Motor neuron (in vitro differentiated cells): Measurements from ENCODE around the gene HMGN1. TPM values are rescaled to one million over a fixed set of nuclear protein-coding genes. Genes with fewer than 3 reads are reported as not detected.

Experiments used
- ATAC-seq, 8 experiments: fragments of 200-7000 bp; cut with Tn5 transposase; replicated peaks in 6 of 8; 2 replicates each; pipeline ENCODE4 v1.8.0; 2021; ENCODE audit warnings: mild to moderate bottlenecking in 8 of 8, moderate library complexity in 8 of 8
- H3K27ac ChIP-seq, 2 donors: fragments of 250-450 bp; sonication (Bioruptor Pico); 2 replicates each; pipeline ENCODE4 v1.9.0; 2021; ENCODE audit warnings: antibody characterized with exemption in 2 of 2, mild to moderate bottlenecking in 2 of 2, moderate library complexity in 1 of 2
- H3K4me1 ChIP-seq, 2 donors: fragments of 250-450 bp; sonication (Bioruptor Pico); replicated peaks in 1 of 2; 2 replicates each; pipeline ENCODE4 v1.6.1; 2021; ENCODE audit warnings: antibody characterized with exemption in 2 of 2, mild to moderate bottlenecking in 2 of 2, moderate library complexity in 1 of 2
- H3K4me3 ChIP-seq, 5 donors: fragments of 250-450 bp; sonication (Bioruptor Pico); 2 replicates each; pipeline ENCODE4 v1.9.0; 2021; ENCODE audit warnings: antibody characterized with exemption in 5 of 5, mild to moderate bottlenecking in 5 of 5, moderate library complexity in 4 of 5
- WGBS, 10 experiments: fragments of 450-650 bp; shearing (Covaris generic); methylation state at CpG; one replicate each; pipeline ENCODE4 v1.0.0; 2022; 5-methylcytosine and 5-hydroxymethylcytosine counted together
- in situ Hi-C, 9 experiments: fragments of 400-800 bp; cut with MboI; loops; one replicate each; pipeline ENCODE4 v1.15.0; 2021; ENCODE audit warnings: low sequenced_read_pairs in 9 of 9, low pct_unique_long_range_greater_than_20kb in 2 of 9; ENCODE audit not compliant: unreplicated experiment in 9 of 9
- total RNA-seq, 8 experiments: library from RNA; unstranded; fragments of 300-600 nt; gene quantifications; 2 replicates each; pipeline versions ENCODE4 v1.2.3 to v1.2.4, GENCODE V29; 2022

HMGN1 gene
- total RNA-seq, 8 experiments from 2014 or later = 194 to 280 (median 239) TPM

GRCh38 chr21:39317134-39318090 is 31.5 kb downstream of the HMGN1 start:
- ATAC-seq = no peak
- no peak overlapping the region for H3K27ac ChIP-seq
- H3K4me3 ChIP-seq = no peak overlapping the region
- 29 to 97% (median 75%) methylated on average over 1 to 9 of the region's 11 CpGs for WGBS, 10 experiments
- in situ Hi-C loops = no loop called here
- H3K4me1 ChIP-seq = peaks cover 5 to 6% of the 10 kb centered on the region in 2 donors

DNA sequence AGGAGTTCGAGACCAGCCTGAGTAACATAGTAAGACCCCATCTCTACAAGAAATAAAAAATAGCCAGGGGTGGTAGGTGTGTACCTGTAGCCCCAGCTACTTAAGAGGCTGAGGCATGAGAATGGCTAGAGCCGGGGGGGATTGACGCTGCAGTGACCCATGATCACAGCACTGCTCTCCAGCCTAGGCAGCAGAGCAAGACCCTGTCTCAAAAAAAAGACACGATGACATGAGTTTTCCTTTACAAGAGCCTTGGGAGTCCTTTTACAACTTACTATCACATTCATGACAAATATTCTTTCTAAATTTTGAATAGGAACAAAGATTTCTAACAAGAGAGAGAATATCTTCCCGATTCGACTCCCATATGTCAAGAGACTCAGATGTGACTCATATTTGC is 32.2 kb downstream of the HMGN1 start:
- in situ Hi-C loops = no loop called here
- 75 to 100% (median 89%) methylated on average over 1 to 4 of the region's 6 CpGs; no CpG with 5 or more reads in 2 of the 10 experiments for WGBS, 10 experiments
- H3K4me1 ChIP-seq = peaks cover 5 to 9% of the 10 kb centered on the region in 2 donors
- no peak for ATAC-seq
- no peak overlapping the region for H3K4me3 ChIP-seq
- H3K27ac ChIP-seq = no peak overlapping the region

DNA sequence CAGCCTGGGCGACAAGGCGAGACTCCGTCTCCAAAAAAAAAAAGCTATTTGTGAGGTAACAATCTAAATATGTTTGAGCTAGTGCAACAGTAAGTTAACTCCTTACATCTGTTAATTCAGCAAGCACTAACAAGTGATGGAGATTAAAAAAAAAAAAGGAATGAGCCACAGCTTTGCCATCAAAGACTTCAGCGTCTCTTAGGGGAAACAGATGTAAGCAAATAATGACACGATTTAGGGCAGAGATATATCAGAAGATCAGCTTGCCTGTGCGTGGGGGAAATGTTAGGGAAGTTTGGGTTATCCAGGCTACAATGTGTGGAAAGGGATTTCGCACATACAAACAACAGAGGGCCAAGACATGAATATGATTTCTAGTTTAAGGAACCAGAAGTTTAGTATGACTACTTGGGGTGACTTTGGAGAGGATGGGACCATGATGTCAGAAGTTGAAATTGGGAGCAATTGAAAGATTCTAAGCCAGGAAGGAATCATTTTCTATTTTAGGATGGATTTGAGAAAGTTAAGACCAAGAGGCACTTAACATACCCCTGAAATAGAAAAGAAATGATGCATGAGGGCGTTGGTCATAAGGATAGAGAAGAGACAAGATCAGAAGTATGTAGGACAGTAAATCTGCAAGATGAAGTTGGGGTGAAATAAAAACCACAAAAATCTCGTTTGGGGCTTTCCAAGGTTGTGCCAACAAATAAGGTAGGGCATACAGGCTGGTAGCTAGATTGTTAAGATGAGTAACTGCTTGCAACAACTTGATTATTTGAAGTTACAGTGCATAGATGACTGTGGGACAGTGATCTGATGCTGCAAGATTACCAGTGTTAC is 33.1 kb downstream of the HMGN1 start:
- H3K4me1 ChIP-seq = peaks cover 5 to 10% of the 10 kb centered on the region in 2 donors
- 43 to 100% (median 91%) methylated on average over 3 to 8 of the region's 9 CpGs for WGBS, 10 experiments
- in situ Hi-C loops = no loop called here
- H3K27ac ChIP-seq = no peak overlapping the region
- no peak overlapping the region for H3K4me3 ChIP-seq
- ATAC-seq = no peak

DNA sequence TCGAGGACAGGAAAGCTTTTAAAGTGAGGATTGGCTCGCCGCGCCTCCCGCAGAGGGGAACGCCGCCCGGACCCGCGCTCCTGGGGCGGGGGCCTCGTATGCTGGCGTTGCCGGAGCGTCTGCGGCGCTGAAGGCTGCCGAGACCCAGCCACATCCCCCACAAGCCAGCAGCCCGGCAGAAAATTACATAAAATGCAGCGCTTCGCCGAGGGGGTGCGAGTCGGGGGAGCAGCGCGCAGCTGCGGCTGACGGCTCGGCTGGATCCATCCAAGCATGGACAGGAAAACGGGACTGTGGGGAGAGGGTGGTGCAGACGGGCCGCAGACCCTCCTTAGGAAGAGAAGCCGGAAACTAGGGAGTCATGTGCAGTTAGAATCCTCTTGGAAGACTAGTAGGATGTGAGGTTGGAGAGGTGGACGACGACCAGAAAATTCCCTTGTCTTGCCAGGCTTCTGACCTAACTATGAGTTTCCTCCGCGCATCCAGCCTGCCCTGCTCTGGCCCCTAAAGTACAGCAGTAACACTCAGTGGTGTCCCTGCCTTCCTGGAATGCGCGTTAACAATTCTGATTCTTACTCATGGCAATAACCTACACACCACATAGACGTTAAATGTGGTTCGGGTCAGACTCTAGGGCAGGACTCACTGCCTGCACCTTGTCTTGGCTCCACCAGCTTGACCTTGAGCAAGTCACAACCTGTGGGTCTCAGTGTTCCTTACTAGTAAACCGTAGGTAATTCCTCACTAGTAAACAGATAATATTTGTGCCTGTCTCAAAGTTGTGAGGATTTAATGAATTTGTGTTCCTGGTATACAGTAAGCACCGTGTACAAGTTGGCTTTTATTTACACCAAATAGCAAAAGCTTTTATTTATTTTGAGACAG is 34.5 kb downstream of the HMGN1 start:
- Histone ChIP-seq H3K4me1 (peaks cover 5 to 10% of the 10 kb centered on the region in 2 donors), H3K27ac (peak overlapping the region; percentile 99), H3K4me3 (peak overlapping the region; percentile 55 to 95 (median 79))
- WGBS, 10 experiments = 1 to 80% (median 19%) methylated on average over 1 to 38 of the region's 43 CpGs; no CpG with 5 or more reads in 2 of the 10 experiments
- peak; percentile 32 to 61 (median 44) for ATAC-seq
- in situ Hi-C loops = no loop called here

DNA sequence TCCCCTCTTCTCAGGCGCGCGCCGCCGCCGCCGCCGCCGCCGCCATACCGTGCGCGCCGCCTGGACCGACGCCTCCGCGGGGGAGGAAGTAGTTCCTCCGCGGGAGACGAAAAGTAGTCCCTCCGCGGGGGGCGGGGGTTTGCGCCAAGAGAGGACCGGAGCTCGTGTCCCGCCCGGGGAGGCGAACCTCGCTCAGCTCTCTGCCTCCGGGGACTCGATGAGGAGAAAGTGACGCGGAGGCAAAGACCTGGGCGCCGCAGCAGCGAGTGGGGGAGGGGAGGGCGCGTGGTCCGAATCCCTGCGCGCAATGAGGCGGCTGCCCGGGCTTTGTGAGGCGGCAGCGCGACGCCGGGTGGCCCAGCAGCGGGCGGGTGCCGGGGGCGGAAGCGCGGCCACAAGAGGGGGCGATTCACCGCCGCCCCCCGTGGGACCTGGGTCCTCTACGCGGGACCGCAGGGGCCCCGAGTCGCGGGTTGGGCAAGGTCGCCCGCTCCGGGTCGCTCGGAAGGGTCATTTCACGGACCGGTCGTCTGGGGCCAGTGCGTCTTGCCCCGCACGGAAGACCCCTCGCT is 35.2 kb downstream of the HMGN1 start, which contains the start of gene BRWD1:
Gene BRWD1 (minus strand): TSS at position 62 of the 572 bp plus-strand sequence. CDS start 141 bp downstream, outside the sequence.
- peak; percentile 64 to 75 (median 68) for ATAC-seq
- H3K4me1 ChIP-seq = peaks cover 5 to 10% of the 10 kb centered on the region in 2 donors
- WGBS, 10 experiments = 0 to 2% (median 0%) methylated on average over 2 to 8 of the region's 78 CpGs; no CpG with 5 or more reads in 7 of the 10 experiments
- in situ Hi-C loops = no loop called here
- H3K27ac ChIP-seq = peak within 1 kb of the TSS; percentile 99
- H3K4me3 ChIP-seq = peak within 1 kb of the TSS; percentile 55 to 95 (median 79)

- in situ Hi-C loops = no loop called here
- peaks cover 5 to 10% of the 10 kb centered on the region in 2 donors for H3K4me1 ChIP-seq
- H3K4me3 ChIP-seq = peak overlapping the region; percentile 55 to 95 (median 79)
- WGBS, 10 experiments = 0% methylated on average over 8 of the region's 71 CpGs; no CpG with 5 or more reads in 9 of the 10 experiments
- H3K27ac ChIP-seq = peak overlapping the region; percentile 99
- ATAC-seq = peak; percentile 4 to 22 (median 12)
Observed at GRCh38 chr21:39313042-39313570, 35.8 kb downstream of the HMGN1 start.

- peak overlapping the region; percentile 99 for H3K27ac ChIP-seq
- H3K4me1 ChIP-seq = peaks cover 5 to 10% of the 10 kb centered on the region in 2 donors
- peak; percentile 52 to 79 (median 74) for ATAC-seq
- in situ Hi-C loops = no loop called here
- peak overlapping the region; percentile 55 to 95 (median 79) for H3K4me3 ChIP-seq
- 1 to 38% (median 27%) methylated on average over 2 to 11 of the region's 65 CpGs; no CpG with 5 or more reads in 1 of the 10 experiments for WGBS, 10 experiments
Observed at GRCh38 chr21:39312112-39313041, 36.5 kb downstream of the HMGN1 start.

DNA sequence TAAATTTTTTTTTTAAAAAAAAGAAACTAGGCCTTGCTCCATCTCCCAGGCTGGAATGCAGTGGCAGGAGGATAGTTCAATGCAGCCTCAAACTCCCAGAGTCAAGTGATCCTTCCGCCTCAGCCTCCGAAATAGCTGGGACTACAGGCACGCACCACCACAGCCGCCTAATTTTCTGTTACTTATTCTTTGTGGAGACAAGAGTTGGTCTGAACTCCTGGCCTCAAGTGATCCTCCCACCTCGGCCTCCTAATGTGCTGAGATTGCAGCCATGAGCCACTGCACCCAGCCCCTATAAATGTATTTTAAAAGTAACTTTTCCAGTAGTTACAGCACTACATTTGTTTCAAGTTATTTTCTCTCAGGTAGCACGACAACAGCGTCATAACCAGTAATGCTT is 37.7 kb downstream of the HMGN1 start:
- in situ Hi-C loops = no loop called here
- no peak overlapping the region for H3K27ac ChIP-seq
- no peak for ATAC-seq
- H3K4me3 ChIP-seq = no peak overlapping the region
- 80 to 100% (median 98%) methylated on average over 1 to 7 of the region's 7 CpGs; no CpG with 5 or more reads in 1 of the 10 experiments for WGBS, 10 experiments
- H3K4me1 ChIP-seq = peaks cover 5 to 10% of the 10 kb centered on the region in 2 donors

DNA sequence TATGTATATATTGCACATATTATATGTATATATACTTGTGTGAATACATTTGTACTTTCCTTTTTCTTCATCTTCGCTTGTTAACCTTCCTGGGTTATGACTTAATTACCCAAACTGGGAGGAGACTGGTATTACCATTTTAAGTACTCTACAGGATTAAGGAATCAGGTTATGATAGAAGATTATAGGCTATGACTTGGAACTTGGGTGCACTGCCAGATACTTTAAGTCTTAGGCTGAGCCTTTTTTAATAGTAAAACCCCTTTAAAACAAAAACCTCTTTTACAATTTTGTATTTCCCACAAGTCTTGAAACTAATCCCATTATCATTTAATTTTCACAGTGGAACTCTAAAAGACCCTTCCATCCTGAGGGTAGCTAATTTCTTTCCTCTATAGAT is 41.4 kb downstream of the HMGN1 start:
- no peak overlapping the region for H3K4me3 ChIP-seq
- in situ Hi-C loops = no loop called here
- peaks cover 0 to 4% of the 10 kb centered on the region in 2 donors for H3K4me1 ChIP-seq
- WGBS, 10 experiments = 27 to 100% (median 80%) methylated on average over 1 of the region's 1 CpG; no CpG with 5 or more reads in 2 of the 10 experiments
- ATAC-seq = peak in 1 of 8 experiments; percentile 7
- no peak overlapping the region for H3K27ac ChIP-seq

DNA sequence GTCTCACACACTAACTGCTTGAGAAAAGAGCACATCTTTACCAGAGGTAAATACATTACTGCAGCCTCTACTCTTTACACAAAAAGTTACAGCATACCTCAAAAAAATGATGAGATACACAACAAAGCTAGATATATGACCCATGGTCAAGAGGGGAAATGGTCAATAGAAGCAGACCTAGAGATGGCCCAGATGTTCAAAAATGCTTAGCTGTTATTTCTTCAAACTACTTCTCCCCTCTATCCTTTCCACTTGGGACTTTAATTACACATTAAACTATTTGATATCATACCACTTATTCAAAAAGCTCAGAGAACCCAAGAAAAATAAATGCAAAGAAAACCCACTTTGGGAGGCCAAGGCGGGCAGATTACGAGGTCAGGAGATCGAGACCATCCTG is 48.3 kb downstream of the HMGN1 start:
- in situ Hi-C loops = no loop called here
- WGBS, 10 experiments = 100% methylated on average over 1 of the region's 3 CpGs; no CpG with 5 or more reads in 8 of the 10 experiments
- Histone ChIP-seq H3K4me3 (no peak overlapping the region), H3K4me1 (no peaks in the 10 kb centered on the region), H3K27ac (no peak overlapping the region)
- no peak for ATAC-seq

GRCh38 chr21:39296891-39297290 is 52.0 kb downstream of the HMGN1 start:
- WGBS, 10 experiments = 67 to 100% (median 100%) methylated on average over 1 to 2 of the region's 2 CpGs; no CpG with 5 or more reads in 2 of the 10 experiments
- no peak overlapping the region for H3K27ac ChIP-seq
- H3K4me1 ChIP-seq = no peaks in the 10 kb centered on the region
- in situ Hi-C loops = no loop called here
- no peak overlapping the region for H3K4me3 ChIP-seq
- ATAC-seq = no peak
